ENCODE data around the gene MAB21L3.

The MAB21L3 gene

DNA sequence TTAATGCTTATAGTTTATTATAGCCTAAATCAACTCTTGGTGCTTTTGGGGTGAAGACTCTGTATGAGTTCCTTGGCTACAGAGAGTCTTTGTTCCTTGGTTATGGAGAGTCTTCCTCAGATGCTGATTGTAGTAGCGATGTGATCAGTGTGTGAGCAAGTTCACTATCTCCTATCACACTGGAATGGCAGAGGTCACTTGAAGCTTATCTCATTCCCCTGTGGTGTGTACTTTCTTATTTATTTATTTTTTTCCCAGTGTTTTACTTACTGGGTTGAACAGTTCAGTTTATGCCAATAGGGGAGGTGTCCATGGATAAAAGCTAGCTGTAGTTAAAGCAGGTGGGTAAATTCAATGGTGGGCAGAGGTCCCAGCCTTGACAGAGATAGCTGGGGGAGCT, 20.1 kb upstream of the MAB21L3 start:
- no peaks in the 10 kb centered on the region for H3K36me3 ChIP-seq (ENCODE audit: control insufficient read depth, insufficient read depth, low read length)
- H3K4me1 ChIP-seq (ENCODE audit: control insufficient read depth, insufficient read depth, low read length): no peaks in the 10 kb centered on the region
- no peak overlapping the region for H3K27ac ChIP-seq (ENCODE audit: low read depth, low read length)
- H3K9me3 ChIP-seq (ENCODE audit: control insufficient read depth, insufficient read depth, low read length): peaks cover 4% of the 10 kb centered on the region
- H3K4me3 ChIP-seq (ENCODE audit: low read depth, low read length): no peak overlapping the region
- H3K27me3 ChIP-seq (ENCODE audit: control insufficient read depth, insufficient read depth, low read length): no peaks in the 10 kb centered on the region
- H3K9ac ChIP-seq (ENCODE audit: low read depth, low read length): no peak overlapping the region

DNA sequence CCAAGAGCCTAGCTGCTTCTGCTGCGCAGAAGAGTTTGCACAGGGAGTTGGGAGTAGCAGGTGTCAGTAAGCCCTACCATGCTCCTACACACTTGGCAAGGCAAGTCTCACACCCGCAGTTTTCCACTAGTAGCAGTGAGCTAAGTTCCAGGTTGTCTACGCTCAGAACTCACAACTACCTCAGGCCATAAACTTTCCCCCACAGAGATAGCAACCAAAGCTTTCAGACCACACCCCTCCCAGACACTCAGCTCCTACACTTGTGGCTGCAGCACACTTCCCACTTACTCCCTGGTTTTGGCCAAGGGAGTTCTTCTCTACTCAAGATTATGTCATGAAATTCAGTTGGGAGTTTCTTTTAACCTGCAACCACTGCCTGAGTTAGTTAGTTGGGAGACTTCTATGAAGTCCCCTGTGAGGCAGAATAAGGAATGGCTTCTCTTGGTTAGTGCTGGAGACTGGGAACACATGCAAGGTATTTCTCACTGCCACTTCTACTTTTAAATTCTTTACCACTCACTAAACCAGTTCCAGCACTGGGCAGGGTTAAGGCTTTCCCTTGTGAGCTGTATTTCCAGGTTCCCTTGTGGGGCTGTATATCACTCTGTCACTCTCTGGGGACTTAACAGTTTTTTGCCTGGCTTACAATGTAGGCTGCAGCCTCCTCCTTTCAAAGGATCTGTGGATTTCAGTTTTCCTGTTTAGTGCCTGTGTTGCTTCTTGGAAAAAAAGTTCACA, 18.3 kb upstream of the MAB21L3 start:
- H3K9me3 ChIP-seq (ENCODE audit: control insufficient read depth, insufficient read depth, low read length): peaks cover 4% of the 10 kb centered on the region
- H3K4me1 ChIP-seq (ENCODE audit: control insufficient read depth, insufficient read depth, low read length): no peaks in the 10 kb centered on the region
- H3K27me3 ChIP-seq (ENCODE audit: control insufficient read depth, insufficient read depth, low read length): no peaks in the 10 kb centered on the region
- no peak overlapping the region for H3K4me3 ChIP-seq (ENCODE audit: low read depth, low read length)
- H3K9ac ChIP-seq (ENCODE audit: low read depth, low read length): no peak overlapping the region
- H3K36me3 ChIP-seq (ENCODE audit: control insufficient read depth, insufficient read depth, low read length): no peaks in the 10 kb centered on the region
- no peak overlapping the region for H3K27ac ChIP-seq (ENCODE audit: low read depth, low read length)

DNA sequence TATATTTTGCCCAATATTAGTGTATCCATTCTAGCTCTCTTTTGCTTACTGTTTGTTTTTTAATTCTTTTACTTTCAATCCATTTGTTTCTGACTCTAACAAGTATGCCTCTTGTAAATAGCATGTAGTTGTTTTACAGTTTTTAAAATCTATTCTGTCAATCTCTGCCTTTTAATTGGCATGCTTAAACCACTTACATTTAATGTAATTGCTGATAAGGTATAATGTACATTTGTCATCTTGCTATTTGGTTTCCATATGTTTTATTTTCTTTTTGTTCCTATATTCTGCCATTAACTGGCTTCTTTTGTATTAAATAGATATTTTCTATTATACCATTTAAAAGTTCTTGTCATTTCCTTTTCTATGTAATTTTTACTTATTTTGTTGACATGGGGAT, 16.2 kb upstream of the MAB21L3 start:
- no peaks in the 10 kb centered on the region for H3K4me1 ChIP-seq (ENCODE audit: control insufficient read depth, insufficient read depth, low read length)
- H3K36me3 ChIP-seq (ENCODE audit: control insufficient read depth, insufficient read depth, low read length): no peaks in the 10 kb centered on the region
- H3K4me3 ChIP-seq (ENCODE audit: low read depth, low read length): no peak overlapping the region
- no peak overlapping the region for H3K27ac ChIP-seq (ENCODE audit: low read depth, low read length)
- H3K9ac ChIP-seq (ENCODE audit: low read depth, low read length): no peak overlapping the region
- H3K9me3 ChIP-seq (ENCODE audit: control insufficient read depth, insufficient read depth, low read length): peaks cover 4% of the 10 kb centered on the region
- H3K27me3 ChIP-seq (ENCODE audit: control insufficient read depth, insufficient read depth, low read length): no peaks in the 10 kb centered on the region

DNA sequence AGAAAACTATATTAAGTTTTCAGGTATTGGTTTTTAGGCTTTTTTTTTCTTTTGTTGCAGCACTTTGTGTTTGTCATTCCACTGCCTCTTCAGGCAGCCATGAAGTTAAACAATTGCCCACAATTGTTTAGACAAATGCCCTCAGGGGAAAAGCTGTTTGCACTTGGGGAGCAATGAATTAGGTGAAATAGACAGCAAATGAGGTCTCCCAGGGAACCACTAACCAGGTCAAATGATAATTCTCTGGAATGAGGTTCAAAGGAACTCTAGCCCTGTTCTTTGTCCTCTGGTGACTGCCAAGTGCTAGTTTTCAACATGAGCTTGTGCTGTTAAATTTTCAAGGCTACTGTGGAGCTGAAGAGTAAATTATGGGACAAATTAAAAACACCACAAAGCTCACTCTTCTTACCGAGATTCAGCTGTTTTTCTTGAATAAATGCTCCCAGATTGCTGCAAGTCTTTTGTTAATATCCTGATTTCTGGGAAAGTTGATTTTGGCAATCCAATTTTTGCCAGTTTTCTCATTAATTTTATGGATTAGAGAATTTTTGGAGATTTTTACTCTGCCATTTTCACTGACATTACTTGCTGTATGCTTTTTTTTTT, 15.1 kb upstream of the MAB21L3 start:
- Histone ChIP-seq H3K4me3 (ENCODE audit: low read depth, low read length) (no peak overlapping the region), H3K36me3 (ENCODE audit: control insufficient read depth, insufficient read depth, low read length) (no peaks in the 10 kb centered on the region), H3K27ac (ENCODE audit: low read depth, low read length) (no peak overlapping the region), H3K27me3 (ENCODE audit: control insufficient read depth, insufficient read depth, low read length) (no peaks in the 10 kb centered on the region), H3K4me1 (ENCODE audit: control insufficient read depth, insufficient read depth, low read length) (no peaks in the 10 kb centered on the region), H3K9ac (ENCODE audit: low read depth, low read length) (no peak overlapping the region), H3K9me3 (ENCODE audit: control insufficient read depth, insufficient read depth, low read length) (peaks cover 4% of the 10 kb centered on the region)

DNA sequence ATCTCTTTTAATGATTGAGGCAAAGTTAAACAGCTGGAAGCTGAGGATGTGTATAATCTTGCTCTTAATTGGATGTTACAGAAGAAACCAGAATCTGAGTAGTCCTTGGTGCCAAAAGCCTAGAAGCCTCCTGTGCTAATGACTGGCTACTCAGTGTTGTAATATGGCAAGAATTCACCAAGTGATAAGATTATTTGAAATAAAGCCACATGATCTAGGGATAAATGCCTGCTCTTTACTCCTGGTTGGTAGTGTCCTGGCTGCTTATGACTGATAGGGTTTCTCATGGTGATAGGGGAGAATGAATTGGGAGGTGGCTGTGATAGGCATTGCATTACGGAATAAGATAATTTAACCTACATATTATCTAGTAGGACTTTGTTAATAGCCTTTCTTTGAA, 13.6 kb upstream of the MAB21L3 start:
- H3K27me3 ChIP-seq (ENCODE audit: control insufficient read depth, insufficient read depth, low read length): no peaks in the 10 kb centered on the region
- no peaks in the 10 kb centered on the region for H3K4me1 ChIP-seq (ENCODE audit: control insufficient read depth, insufficient read depth, low read length)
- H3K9me3 ChIP-seq (ENCODE audit: control insufficient read depth, insufficient read depth, low read length): peaks cover 4% of the 10 kb centered on the region
- no peaks in the 10 kb centered on the region for H3K36me3 ChIP-seq (ENCODE audit: control insufficient read depth, insufficient read depth, low read length)
- no peak overlapping the region for H3K4me3 ChIP-seq (ENCODE audit: low read depth, low read length)
- no peak overlapping the region for H3K27ac ChIP-seq (ENCODE audit: low read depth, low read length)
- no peak overlapping the region for H3K9ac ChIP-seq (ENCODE audit: low read depth, low read length)

DNA sequence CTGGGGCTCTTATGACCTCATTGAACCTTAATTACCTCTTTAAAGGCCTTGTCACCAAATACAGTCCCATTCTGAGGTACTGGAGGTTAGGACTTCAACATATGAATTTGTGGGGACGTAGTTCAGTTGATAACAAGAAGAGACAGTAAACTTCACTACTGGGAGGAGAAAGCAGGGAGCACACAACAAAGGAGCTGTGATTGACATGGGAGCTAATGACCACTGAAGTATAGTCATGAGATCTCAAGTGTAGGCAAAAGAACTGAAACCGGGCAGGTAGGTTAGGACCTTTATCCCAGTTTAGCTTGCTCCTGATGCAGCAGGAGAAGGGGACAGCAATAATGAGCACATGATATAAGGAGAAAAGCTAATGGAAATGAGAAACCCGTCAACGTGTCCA, 11.8 kb upstream of the MAB21L3 start:
- Histone ChIP-seq H3K9me3 (ENCODE audit: control insufficient read depth, insufficient read depth, low read length) (peaks cover 4% of the 10 kb centered on the region), H3K27me3 (ENCODE audit: control insufficient read depth, insufficient read depth, low read length) (no peaks in the 10 kb centered on the region), H3K27ac (ENCODE audit: low read depth, low read length) (no peak overlapping the region), H3K4me1 (ENCODE audit: control insufficient read depth, insufficient read depth, low read length) (no peaks in the 10 kb centered on the region), H3K9ac (ENCODE audit: low read depth, low read length) (no peak overlapping the region), H3K4me3 (ENCODE audit: low read depth, low read length) (no peak overlapping the region), H3K36me3 (ENCODE audit: control insufficient read depth, insufficient read depth, low read length) (no peaks in the 10 kb centered on the region)

DNA sequence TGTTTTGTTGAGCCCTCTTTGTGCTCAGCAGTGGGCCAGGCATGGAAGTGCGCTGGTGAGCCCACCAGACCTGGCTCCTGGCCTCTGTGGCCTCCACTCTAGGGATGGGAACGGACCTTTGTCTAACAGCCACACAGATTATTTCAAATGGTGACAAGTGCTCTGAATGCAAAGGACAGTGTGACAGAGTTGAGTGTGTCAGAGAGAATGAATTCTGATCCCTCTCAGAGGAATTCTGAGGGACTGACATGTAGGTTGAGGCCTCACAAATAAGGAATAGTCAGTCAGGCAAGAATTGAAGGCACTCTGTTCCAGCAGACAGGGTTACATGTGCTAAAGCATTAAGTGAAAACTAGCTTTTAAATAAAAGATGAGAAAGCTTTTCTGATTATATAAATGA, 11.3 kb upstream of the MAB21L3 start:
- no peak overlapping the region for H3K9ac ChIP-seq (ENCODE audit: low read depth, low read length)
- no peak overlapping the region for H3K4me3 ChIP-seq (ENCODE audit: low read depth, low read length)
- H3K36me3 ChIP-seq (ENCODE audit: control insufficient read depth, insufficient read depth, low read length): no peaks in the 10 kb centered on the region
- H3K4me1 ChIP-seq (ENCODE audit: control insufficient read depth, insufficient read depth, low read length): no peaks in the 10 kb centered on the region
- H3K27ac ChIP-seq (ENCODE audit: low read depth, low read length): no peak overlapping the region
- peaks cover 4% of the 10 kb centered on the region for H3K9me3 ChIP-seq (ENCODE audit: control insufficient read depth, insufficient read depth, low read length)
- H3K27me3 ChIP-seq (ENCODE audit: control insufficient read depth, insufficient read depth, low read length): no peaks in the 10 kb centered on the region

DNA sequence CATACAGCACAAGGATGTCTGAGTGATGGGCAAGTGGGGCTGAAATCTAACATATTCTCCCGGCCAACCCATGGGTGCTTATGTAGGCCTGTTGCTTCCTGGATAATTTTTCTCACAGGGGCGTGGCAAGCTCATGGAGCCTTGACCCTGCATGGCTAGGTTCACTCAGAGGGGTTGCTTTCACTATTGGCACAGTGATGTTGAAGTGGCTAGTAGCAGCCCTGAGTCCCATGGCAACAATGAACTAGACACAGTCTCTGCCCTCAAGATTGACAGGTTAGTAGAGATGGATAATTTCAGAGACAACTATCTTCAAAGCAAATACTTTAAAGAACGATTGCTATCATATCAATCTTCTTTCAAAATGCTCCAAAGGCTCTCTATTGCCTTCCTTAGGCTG, 6.5 kb upstream of the MAB21L3 start:
- no peak overlapping the region for H3K4me3 ChIP-seq (ENCODE audit: low read depth, low read length)
- H3K9me3 ChIP-seq (ENCODE audit: control insufficient read depth, insufficient read depth, low read length): no peaks in the 10 kb centered on the region
- no peak overlapping the region for H3K27ac ChIP-seq (ENCODE audit: low read depth, low read length)
- no peak overlapping the region for H3K9ac ChIP-seq (ENCODE audit: low read depth, low read length)
- no peaks in the 10 kb centered on the region for H3K36me3 ChIP-seq (ENCODE audit: control insufficient read depth, insufficient read depth, low read length)
- H3K4me1 ChIP-seq (ENCODE audit: control insufficient read depth, insufficient read depth, low read length): no peaks in the 10 kb centered on the region
- H3K27me3 ChIP-seq (ENCODE audit: control insufficient read depth, insufficient read depth, low read length): no peaks in the 10 kb centered on the region

DNA sequence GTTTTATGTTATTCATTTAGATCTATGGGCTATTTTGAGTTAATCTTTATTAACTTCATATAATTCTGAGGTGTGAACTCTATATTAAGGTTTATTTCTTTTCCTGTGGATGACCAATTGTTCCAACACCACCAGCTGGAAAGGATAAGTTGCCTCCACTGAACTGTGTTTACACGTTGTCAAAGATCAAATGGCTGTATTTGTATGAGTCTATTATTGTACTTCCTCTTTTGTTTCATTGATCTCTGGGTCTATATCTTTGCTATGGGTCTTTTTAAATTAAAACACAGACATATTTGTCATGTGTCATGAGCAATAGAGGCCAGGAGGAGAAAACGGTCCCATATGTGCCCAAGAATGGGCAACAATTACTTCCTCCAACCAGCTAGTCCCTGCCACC, 5.2 kb upstream of the MAB21L3 start:
- no peak overlapping the region for H3K9ac ChIP-seq (ENCODE audit: low read depth, low read length)
- no peaks in the 10 kb centered on the region for H3K36me3 ChIP-seq (ENCODE audit: control insufficient read depth, insufficient read depth, low read length)
- no peak overlapping the region for H3K4me3 ChIP-seq (ENCODE audit: low read depth, low read length)
- H3K27ac ChIP-seq (ENCODE audit: low read depth, low read length): no peak overlapping the region
- no peaks in the 10 kb centered on the region for H3K9me3 ChIP-seq (ENCODE audit: control insufficient read depth, insufficient read depth, low read length)
- no peaks in the 10 kb centered on the region for H3K27me3 ChIP-seq (ENCODE audit: control insufficient read depth, insufficient read depth, low read length)
- H3K4me1 ChIP-seq (ENCODE audit: control insufficient read depth, insufficient read depth, low read length): no peaks in the 10 kb centered on the region

DNA sequence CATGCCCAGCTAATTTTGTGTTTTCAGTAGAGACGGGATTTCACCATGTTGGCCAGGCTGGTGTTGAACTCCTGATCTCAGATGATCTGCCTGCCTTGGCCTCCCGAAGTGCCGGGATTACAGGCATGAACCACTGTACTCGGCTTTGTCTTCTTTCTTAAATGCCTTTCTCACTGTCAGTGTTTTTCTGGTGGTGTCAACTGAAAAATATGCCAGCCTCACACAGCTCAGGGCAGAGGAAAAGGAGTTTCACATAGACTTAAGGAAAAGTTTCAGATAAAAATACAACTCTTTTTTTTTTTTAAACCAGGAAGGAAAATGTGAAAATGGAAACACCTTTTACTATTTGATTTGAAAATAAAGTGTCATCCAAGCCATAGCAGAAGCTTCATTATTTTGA, 4.6 kb upstream of the MAB21L3 start:
- Histone ChIP-seq H3K4me3 (ENCODE audit: low read depth, low read length) (no peak overlapping the region), H3K4me1 (ENCODE audit: control insufficient read depth, insufficient read depth, low read length) (no peaks in the 10 kb centered on the region), H3K36me3 (ENCODE audit: control insufficient read depth, insufficient read depth, low read length) (no peaks in the 10 kb centered on the region)

DNA sequence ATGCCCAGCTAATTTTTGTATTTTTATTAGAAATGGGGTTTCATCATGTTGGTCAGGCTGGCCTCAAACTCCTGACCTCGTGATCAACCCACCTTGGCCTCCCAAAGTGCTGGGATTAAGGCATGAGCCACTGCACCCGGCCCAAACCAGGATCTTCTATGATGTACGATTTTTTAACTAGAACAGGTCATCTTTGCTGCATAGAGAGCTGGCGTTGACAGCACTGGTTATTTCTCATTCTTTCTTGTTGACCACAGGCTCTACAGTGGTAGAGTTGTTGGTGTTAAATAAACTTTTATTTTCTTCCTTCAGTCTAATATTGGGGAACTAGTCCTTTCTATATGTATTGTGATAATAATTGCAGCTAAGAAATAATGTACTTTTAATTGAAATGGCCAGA, 3.8 kb upstream of the MAB21L3 start:
- Histone ChIP-seq H3K9ac (ENCODE audit: low read depth, low read length) (no peak overlapping the region), H3K27me3 (ENCODE audit: control insufficient read depth, insufficient read depth, low read length) (no peaks in the 10 kb centered on the region), H3K4me3 (ENCODE audit: low read depth, low read length) (no peak overlapping the region), H3K9me3 (ENCODE audit: control insufficient read depth, insufficient read depth, low read length) (no peaks in the 10 kb centered on the region), H3K27ac (ENCODE audit: low read depth, low read length) (no peak overlapping the region), H3K4me1 (ENCODE audit: control insufficient read depth, insufficient read depth, low read length) (no peaks in the 10 kb centered on the region), H3K36me3 (ENCODE audit: control insufficient read depth, insufficient read depth, low read length) (no peaks in the 10 kb centered on the region)

More for the DNA sequence above, 4.6 kb upstream of the MAB21L3 start:
- Histone ChIP-seq H3K27me3 (ENCODE audit: control insufficient read depth, insufficient read depth, low read length) (no peaks in the 10 kb centered on the region), H3K9me3 (ENCODE audit: control insufficient read depth, insufficient read depth, low read length) (no peaks in the 10 kb centered on the region), H3K9ac (ENCODE audit: low read depth, low read length) (no peak overlapping the region), H3K27ac (ENCODE audit: low read depth, low read length) (no peak overlapping the region)
